GM12878 (cell line): ENCODE measurements around the gene UBXN4.

Experiments used
- CBX5 ChIP-seq: sonication (generic); IDR thresholded peaks from 2 replicates; pipeline ENCODE4 v1.6.1; 2016; ENCODE audit warnings: low read depth, moderate library complexity, mild to moderate bottlenecking, inconsistent platforms
- CHD4 ChIP-seq: fragments of 200-600 bp; sonication (generic); IDR thresholded peaks from 2 replicates; pipeline ENCODE4 v1.6.1; 2016; ENCODE audit warnings: mild to moderate bottlenecking
- POLR2A ChIP-seq: IDR thresholded peaks from 2 replicates; pipeline ENCODE4 v1.6.1; 2011; ENCODE audit warnings: low read depth, mild to moderate bottlenecking, low read length
- TF ChIP-seq, protein P1 (sequence below), 3 experiments: IDR thresholded peaks in 2 of 3; conservative IDR thresholded peaks in 1 of 3; 2 replicates each; pipeline ENCODE4 v1.5.1; 2011; ENCODE audit warnings: low read depth in 3 of 3, low read length in 3 of 3, mild to moderate bottlenecking in 3 of 3, control low read depth in 2 of 3, moderate library complexity in 2 of 3, inconsistent platforms in 1 of 3, mixed read lengths in 1 of 3; ENCODE audit not compliant: control insufficient read depth in 2 of 3, insufficient read depth in 1 of 3; ENCODE audit errors: extremely low read depth in 1 of 3

DNA sequence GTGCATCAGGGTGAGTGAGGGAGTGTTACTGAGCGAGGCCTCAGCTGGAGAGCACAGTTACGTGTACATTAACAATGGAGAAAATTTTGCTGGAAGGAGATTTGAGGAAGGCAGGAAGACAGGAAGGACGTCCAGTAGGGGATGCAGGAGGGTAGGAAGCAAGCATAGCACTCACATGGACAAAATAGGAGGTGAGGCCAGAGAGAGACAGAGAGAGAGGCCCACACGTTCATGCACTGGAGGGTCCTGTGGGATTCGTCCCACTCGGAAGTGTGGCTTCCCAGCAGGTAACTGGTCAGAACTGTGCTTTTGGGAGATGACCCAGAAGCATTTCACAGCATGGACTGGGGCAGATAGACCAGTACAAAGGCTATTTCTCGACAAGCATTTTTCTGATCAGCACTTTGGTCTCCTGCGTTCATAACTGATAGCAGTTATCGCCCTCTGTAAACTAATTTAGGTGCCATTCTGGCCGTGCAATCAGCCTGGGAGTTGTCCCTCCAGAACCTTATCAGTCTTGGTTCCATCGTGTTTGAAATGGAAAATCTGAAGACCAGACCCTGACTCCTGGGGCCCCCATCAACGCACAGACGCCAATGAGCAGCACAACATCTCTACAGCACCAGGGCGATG lies 89.6 kb downstream of the UBXN4 start:
- TF ChIP-seq CBX5: no peak
- TF ChIP-seq POLR2A: no peak
- TF ChIP-seq, protein P1, sequence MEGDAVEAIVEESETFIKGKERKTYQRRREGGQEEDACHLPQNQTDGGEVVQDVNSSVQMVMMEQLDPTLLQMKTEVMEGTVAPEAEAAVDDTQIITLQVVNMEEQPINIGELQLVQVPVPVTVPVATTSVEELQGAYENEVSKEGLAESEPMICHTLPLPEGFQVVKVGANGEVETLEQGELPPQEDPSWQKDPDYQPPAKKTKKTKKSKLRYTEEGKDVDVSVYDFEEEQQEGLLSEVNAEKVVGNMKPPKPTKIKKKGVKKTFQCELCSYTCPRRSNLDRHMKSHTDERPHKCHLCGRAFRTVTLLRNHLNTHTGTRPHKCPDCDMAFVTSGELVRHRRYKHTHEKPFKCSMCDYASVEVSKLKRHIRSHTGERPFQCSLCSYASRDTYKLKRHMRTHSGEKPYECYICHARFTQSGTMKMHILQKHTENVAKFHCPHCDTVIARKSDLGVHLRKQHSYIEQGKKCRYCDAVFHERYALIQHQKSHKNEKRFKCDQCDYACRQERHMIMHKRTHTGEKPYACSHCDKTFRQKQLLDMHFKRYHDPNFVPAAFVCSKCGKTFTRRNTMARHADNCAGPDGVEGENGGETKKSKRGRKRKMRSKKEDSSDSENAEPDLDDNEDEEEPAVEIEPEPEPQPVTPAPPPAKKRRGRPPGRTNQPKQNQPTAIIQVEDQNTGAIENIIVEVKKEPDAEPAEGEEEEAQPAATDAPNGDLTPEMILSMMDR (IDR thresholded peaks at IDR 0.05 in 2 of 3, conservative IDR thresholded peaks at IDR 0.05 in 1 of 3; ENCODE audit: control insufficient read depth in 2 of 3, extremely low read depth in 1 of 3, insufficient read depth in 1 of 3, low read depth in 3 of 3, low read length in 3 of 3): no peak
- no peak for TF ChIP-seq CHD4
